Measurements from ENCODE around the gene CPLX3. TPM values are rescaled to one million over a fixed set of nuclear protein-coding genes. Genes with fewer than 3 reads are reported as not detected.

Gene CPLX3
- total and polyA plus RNA-seq, 10 of the 15 experiments (the other 5 are each of a cell fraction or from before 2014, with no cell fraction given), result 0.02 to 0.04 TPM; not detected in 8

- BruUV-seq (replicated peaks), result no TSS peak
- FAIRE-seq (no peak), ATAC-seq (no peak), DNase-seq (ENCODE audit: low read depth, low spot score) (no peak)
- Histone ChIP-seq H3K79me2 (ENCODE audit: control insufficient read depth, insufficient read depth, low read length) (no peaks in the 10 kb centered on the region), H3K4me2 (ENCODE audit: control insufficient read depth, insufficient read depth) (no peak overlapping the region), H2AFZ (ENCODE audit: control insufficient read depth, low read depth, low read length) (no peak overlapping the region), H3K9ac (ENCODE audit: control insufficient read depth, insufficient read depth, low read length) (no peak overlapping the region), H3K27me3 (replicated peaks in 1 of 2; ENCODE audit: control insufficient read depth in 2 of 2, insufficient read depth in 2 of 2, low read length in 1 of 2) (no peaks in the 10 kb centered on the region), H3K9me3 (replicated peaks; ENCODE audit: control insufficient read depth, insufficient read depth, low read length) (no peaks in the 10 kb centered on the region), H3K36me3 (ENCODE audit: control insufficient read depth in 2 of 2, insufficient read depth in 2 of 2, low read length in 1 of 2) (peaks cover 14 to 20% of the 10 kb centered on the region in 2 experiments), H4K20me1 (ENCODE audit: control insufficient read depth, insufficient read depth) (no peaks in the 10 kb centered on the region), H3K4me1 (ENCODE audit: control insufficient read depth, insufficient read depth, low read length) (no peaks in the 10 kb centered on the region), H3K27ac (ENCODE audit: control insufficient read depth, insufficient read depth) (no peak overlapping the region), H3K4me3 (no peak overlapping the region)
- in situ Hi-C loops (cut with MboI), result no loop called here
- ChIA-PET SMC1A (ENCODE audit: uncharacterized antibody, unreplicated experiment) (interaction anchor here (1.0 to 1.5 kb wide), 5 partner anchors 14 to 171 kb away, joined by 3 read pairs; no protein-coding TSS in a partner anchor), CTCF (interaction anchor here (1.0 to 3.7 kb wide), 4 partner anchors 10 to 94 kb away, joined by 4 to 21 read pairs (median 6); no protein-coding TSS in a partner anchor), RAD21 (ENCODE audit: unreplicated experiment) (interaction anchor here (1.5 to 2.8 kb wide), 2 partner anchors 15 to 94 kb away, joined by 4 to 10 read pairs; no protein-coding TSS in a partner anchor), POLR2A (interaction anchor here (0.6 to 0.8 kb wide), 2 partner anchors 36 to 102 kb away, joined by 3 to 5 read pairs; no protein-coding TSS in a partner anchor)
- TF ChIP-seq RELA (IDR thresholded peaks at IDR 0.05; ENCODE audit: borderline replicate concordance, partially characterized antibody) (no peak), SKIL (IDR thresholded peaks at IDR 0.05; ENCODE audit: low read depth, poor library complexity, severe bottlenecking) (no peak), PRDM15 (CRISPR knock-in tag; IDR thresholded peaks at IDR 0.05) (no peak)
- 64% methylated on average over 5 of the region's 5 CpGs for WGBS (ENCODE audit: insufficient coverage, insufficient replicate concordance, low lambda C conversion rate, missing lambda C conversion rate)
- intact Hi-C loops (cut with micrococcal nuclease; ENCODE audit: unreplicated experiment), result no loop called here
Measured at GRCh38 chr15:74807282-74807681, 19.1 kb upstream of the CPLX3 start.

All from GM12878 (cell line).